ENCODE data around the gene REX1BD.

DNA sequence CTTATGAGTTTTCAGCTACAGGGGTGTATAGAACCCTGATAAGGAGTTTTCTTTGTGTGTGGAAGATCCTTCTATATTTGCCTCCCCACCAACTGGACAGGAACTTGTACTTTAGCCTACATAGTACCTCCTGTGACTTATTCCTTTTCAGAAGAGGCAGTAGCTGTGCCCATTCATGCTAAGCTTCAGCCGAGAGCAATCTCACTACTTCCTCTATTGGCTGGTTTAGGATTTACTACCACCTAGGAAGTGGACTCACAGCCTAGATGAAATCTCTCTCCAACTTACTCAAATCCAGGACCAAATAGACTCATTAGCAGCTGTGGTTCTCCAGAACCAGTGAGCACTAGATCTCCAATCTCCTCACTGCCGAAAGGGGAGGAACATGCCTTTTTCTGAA lies 2.3 kb upstream of the REX1BD start:
- TF ChIP-seq CTCF (IDR thresholded peaks at IDR 0.05 in 2 of 3, conservative IDR thresholded peaks at IDR 0.05 in 1 of 3; ENCODE audit: control insufficient read depth in 2 of 3, extremely low read depth in 1 of 3, insufficient read depth in 1 of 3, low read depth in 3 of 3, low read length in 3 of 3) = peak in 2 of 3 experiments; percentile 13 to 20; a peak in 1 of 6 replicates
- TF ChIP-seq, protein P1, sequence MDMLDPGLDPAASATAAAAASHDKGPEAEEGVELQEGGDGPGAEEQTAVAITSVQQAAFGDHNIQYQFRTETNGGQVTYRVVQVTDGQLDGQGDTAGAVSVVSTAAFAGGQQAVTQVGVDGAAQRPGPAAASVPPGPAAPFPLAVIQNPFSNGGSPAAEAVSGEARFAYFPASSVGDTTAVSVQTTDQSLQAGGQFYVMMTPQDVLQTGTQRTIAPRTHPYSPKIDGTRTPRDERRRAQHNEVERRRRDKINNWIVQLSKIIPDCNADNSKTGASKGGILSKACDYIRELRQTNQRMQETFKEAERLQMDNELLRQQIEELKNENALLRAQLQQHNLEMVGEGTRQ (IDR thresholded peaks at IDR 0.05; ENCODE audit: borderline replicate concordance, low read depth, low read length) = no peak
- TF ChIP-seq ZNF274 (IDR thresholded peaks at IDR 0.05; ENCODE audit: insufficient read depth, insufficient read length) = no peak
- no peak for TF ChIP-seq CEBPB (IDR thresholded peaks at IDR 0.05; ENCODE audit: borderline replicate concordance in 1 of 2, low read depth in 2 of 2, low read length in 2 of 2)
- TF ChIP-seq, protein P2, sequence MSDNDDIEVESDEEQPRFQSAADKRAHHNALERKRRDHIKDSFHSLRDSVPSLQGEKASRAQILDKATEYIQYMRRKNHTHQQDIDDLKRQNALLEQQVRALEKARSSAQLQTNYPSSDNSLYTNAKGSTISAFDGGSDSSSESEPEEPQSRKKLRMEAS (IDR thresholded peaks at IDR 0.05; ENCODE audit: low read depth, low read length) = no peak
- no peak for TF ChIP-seq ASH2L (IDR thresholded peaks at IDR 0.05; ENCODE audit: borderline replicate concordance, low read depth)
- TF ChIP-seq RAD51 (IDR thresholded peaks at IDR 0.05) = no peak
- TF ChIP-seq NKRF (conservative IDR thresholded peaks at IDR 0.05) = no peak
- TF ChIP-seq RCOR1 (conservative IDR thresholded peaks at IDR 0.05; ENCODE audit: low read depth, low read length) = no peak
- no peak for TF ChIP-seq SREBF2 (IDR thresholded peaks at IDR 0.05; ENCODE audit: low read length)
- TF ChIP-seq TCF3 (IDR thresholded peaks at IDR 0.05; ENCODE audit: borderline replicate concordance, insufficient read depth, low read depth, low read length) = no peak
- no peak for TF ChIP-seq SMAD1 (IDR thresholded peaks at IDR 0.05; ENCODE audit: low read depth, partially characterized antibody)
- no peak for TF ChIP-seq BRCA1 (IDR thresholded peaks at IDR 0.05; ENCODE audit: low read depth, low read length)

All from GM12878 (cell line).